Vagina (tissue), 2 donors: ENCODE measurements around the gene ALDH16A1.

ENCODE experiments used
- CTCF ChIP-seq, 3 experiments: fragments of 450-650 bp in 2 of 3; fragments of 200-600 bp in 1 of 3; sonication (generic) in 1 of 3; IDR thresholded peaks; one replicate each; pipeline ENCODE4 v1.5.1; 2017 to 2019; ENCODE audit warnings: antibody characterized with exemption in 3 of 3, mild to moderate bottlenecking in 2 of 3, moderate library complexity in 2 of 3
- POLR2A ChIP-seq, 2 donors: fragments of 450-650 bp; IDR thresholded peaks; one replicate each; pipeline ENCODE4 v1.6.1; 2017; ENCODE audit warnings: antibody characterized with exemption in 2 of 2, mild to moderate bottlenecking in 2 of 2, moderate library complexity in 2 of 2
- POLR2AphosphoS5 ChIP-seq, 2 donors: sonication (generic); formaldehyde crosslinking; IDR thresholded peaks; one replicate each; pipeline ENCODE4 v1.9.0; 2017; ENCODE audit warnings: antibody characterized with exemption in 2 of 2, mild to moderate bottlenecking in 2 of 2, low read depth in 1 of 2; ENCODE audit not compliant: insufficient read depth in 1 of 2

GRCh38 chr19:49462492-49462891 is 9.5 kb downstream of the ALDH16A1 start:
- TF ChIP-seq CTCF (IDR thresholded peaks at IDR 0.05) (no peak), POLR2A (IDR thresholded peaks at IDR 0.05) (no peak), POLR2AphosphoS5 (IDR thresholded peaks at IDR 0.05; ENCODE audit: insufficient read depth in 1 of 2, low read depth in 1 of 2) (no peak)
